ENCODE data around the gene RPP40.

- TF ChIP-seq POLR2A (IDR thresholded peaks at IDR 0.05), result no peak
- TF ChIP-seq CTCF (IDR thresholded peaks at IDR 0.05 in 4 of 5, conservative IDR thresholded peaks at IDR 0.05 in 1 of 5), result no peak
Measured at GRCh38 chr6:5020142-5020541, 16.3 kb upstream of the RPP40 start.

Measured in gastrocnemius medialis (tissue), 4 donors.